A673 (cell line): ENCODE measurements around the gene UPK2.

Source experiments
- EZH2 ChIP-seq: fragments of 200-600 bp; sonication (generic); IDR thresholded peaks from 2 replicates; pipeline ENCODE4 v1.6.1; 2017; ENCODE audit warnings: borderline replicate concordance, low read depth, mild to moderate bottlenecking, mixed read lengths, antibody characterized with exemption, low read length; ENCODE audit not compliant: poor library complexity, severe bottlenecking
- TF ChIP-seq, protein P1 (sequence below): fragments of 300-800, 200-600 bp; sonication (generic); conservative IDR thresholded peaks from 2 replicates; pipeline ENCODE4 v1.5.1; 2017; ENCODE audit warnings: low read depth, mild to moderate bottlenecking, antibody characterized with exemption, low read length, moderate library complexity, mixed read lengths

DNA sequence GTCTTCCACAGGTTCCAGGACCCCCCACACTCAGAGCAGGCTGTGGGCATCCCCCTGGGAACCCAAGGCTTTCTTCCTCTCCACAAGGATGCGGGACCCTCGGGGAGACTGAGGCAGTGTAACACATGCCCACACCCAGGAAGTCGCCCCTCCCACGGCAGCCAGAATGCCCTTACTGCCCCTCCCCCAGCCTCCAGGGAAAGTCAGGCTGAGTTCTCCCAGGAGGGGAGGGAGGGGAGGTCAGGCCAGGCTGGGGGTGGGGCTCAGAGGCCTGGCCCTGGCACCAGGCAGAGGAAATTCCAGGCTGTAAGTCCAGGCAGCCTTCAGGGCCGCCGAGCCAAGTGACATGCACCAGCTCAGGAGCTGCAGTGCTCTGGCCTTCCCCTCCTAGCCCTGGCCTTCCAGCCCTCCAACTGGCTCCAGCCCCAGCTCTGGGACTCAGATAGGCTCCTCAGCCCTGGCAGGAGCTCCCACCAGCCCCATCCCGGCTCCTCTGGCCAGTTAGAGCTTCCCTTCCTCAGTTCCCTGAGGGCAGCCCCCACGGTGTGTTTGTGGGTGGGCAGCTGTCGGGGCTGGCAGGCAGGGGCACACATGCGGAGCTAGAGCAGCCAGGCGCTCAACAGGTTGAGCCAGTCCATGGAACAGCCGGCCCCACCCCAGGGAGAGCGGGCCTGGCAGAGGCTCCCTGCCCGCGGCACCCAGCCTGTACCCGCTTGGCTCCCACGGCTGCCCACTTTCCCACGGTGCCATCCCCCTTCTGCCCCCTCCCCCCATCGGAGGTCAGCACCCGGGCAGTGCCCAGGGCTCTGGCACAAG is 34.0 kb upstream of the UPK2 start:
- TF ChIP-seq, protein P1, sequence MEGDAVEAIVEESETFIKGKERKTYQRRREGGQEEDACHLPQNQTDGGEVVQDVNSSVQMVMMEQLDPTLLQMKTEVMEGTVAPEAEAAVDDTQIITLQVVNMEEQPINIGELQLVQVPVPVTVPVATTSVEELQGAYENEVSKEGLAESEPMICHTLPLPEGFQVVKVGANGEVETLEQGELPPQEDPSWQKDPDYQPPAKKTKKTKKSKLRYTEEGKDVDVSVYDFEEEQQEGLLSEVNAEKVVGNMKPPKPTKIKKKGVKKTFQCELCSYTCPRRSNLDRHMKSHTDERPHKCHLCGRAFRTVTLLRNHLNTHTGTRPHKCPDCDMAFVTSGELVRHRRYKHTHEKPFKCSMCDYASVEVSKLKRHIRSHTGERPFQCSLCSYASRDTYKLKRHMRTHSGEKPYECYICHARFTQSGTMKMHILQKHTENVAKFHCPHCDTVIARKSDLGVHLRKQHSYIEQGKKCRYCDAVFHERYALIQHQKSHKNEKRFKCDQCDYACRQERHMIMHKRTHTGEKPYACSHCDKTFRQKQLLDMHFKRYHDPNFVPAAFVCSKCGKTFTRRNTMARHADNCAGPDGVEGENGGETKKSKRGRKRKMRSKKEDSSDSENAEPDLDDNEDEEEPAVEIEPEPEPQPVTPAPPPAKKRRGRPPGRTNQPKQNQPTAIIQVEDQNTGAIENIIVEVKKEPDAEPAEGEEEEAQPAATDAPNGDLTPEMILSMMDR, result no peak
- no peak for TF ChIP-seq EZH2
